Gastrocnemius medialis (tissue), 4 donors: ENCODE data around the gene CCDC183.

Experiments used
- CTCF ChIP-seq, 5 experiments: fragments of 450-650 bp in 3 of 5; fragments of 200-600 bp in 2 of 5; sonication (generic) in 2 of 5; IDR thresholded peaks in 4 of 5; conservative IDR thresholded peaks in 1 of 5; 1 replicate in 4 of 5; 2 replicates in 1 of 5; pipeline ENCODE4 v1.5.1; 2016 to 2019; ENCODE audit warnings: antibody characterized with exemption in 5 of 5, mild to moderate bottlenecking in 3 of 5, moderate library complexity in 3 of 5
- POLR2A ChIP-seq, 2 donors: fragments of 450-650 bp; IDR thresholded peaks; one replicate each; pipeline ENCODE4 v1.6.1; 2017; ENCODE audit warnings: antibody characterized with exemption in 2 of 2, mild to moderate bottlenecking in 2 of 2, moderate library complexity in 2 of 2

GRCh38 chr9:136825295-136826187, 29.4 kb downstream of the CCDC183 start:
- TF ChIP-seq CTCF (IDR thresholded peaks at IDR 0.05 in 4 of 5, conservative IDR thresholded peaks at IDR 0.05 in 1 of 5) (no peak), POLR2A (IDR thresholded peaks at IDR 0.05) (no peak)
